Progenitor cell of endocrine pancreas (in vitro differentiated cells): ENCODE data around the gene C20orf204. TPM values are rescaled to one million over a fixed set of nuclear protein-coding genes. Genes with fewer than 3 reads are reported as not detected.
A peak's percentile ranks its signal among the peaks of the same experiment; 100 is the strongest.

Experiments used
- DNase-seq: peaks from one replicate; pipeline ENCODE4 v3.0.0; 2021; ENCODE audit warnings: low spot score; ENCODE audit not compliant: unreplicated experiment
- H3K27ac Mint-ChIP-seq: 2 replicates; pipeline ENCODE4 v1.8.0; 2021; ENCODE audit warnings: mild to moderate bottlenecking, moderate library complexity, mixed read lengths
- H3K27me3 Mint-ChIP-seq: 2 replicates; pipeline ENCODE4 v1.8.0; 2021; ENCODE audit warnings: mixed read lengths
- H3K36me3 Mint-ChIP-seq: 2 replicates; pipeline ENCODE4 v1.8.0; 2022; ENCODE audit warnings: mixed read lengths; ENCODE audit not compliant: insufficient read depth
- H3K4me1 Mint-ChIP-seq: 2 replicates; pipeline ENCODE4 v1.8.0; 2021; ENCODE audit warnings: low read depth, mixed read lengths
- H3K4me3 Mint-ChIP-seq: 2 replicates; pipeline ENCODE4 v1.8.0; 2021; ENCODE audit warnings: low read depth, mild to moderate bottlenecking, moderate library complexity, mixed read lengths
- H3K9me3 Mint-ChIP-seq: 2 replicates; pipeline ENCODE4 v1.8.0; 2021; ENCODE audit warnings: low read depth, mixed read lengths
- CTCF ChIP-seq: fragments of 200-600 bp; sonication (generic); IDR thresholded peaks from one replicate; pipeline ENCODE4 v1.5.0; 2021; ENCODE audit warnings: antibody characterized with exemption, mild to moderate bottlenecking; ENCODE audit not compliant: unreplicated experiment
- total RNA-seq: library from RNA; stranded (reverse); gene quantifications from 2 replicates; pipeline ENCODE4 v1.2.1, GENCODE V29; 2021

The C20orf204 gene
- total RNA-seq, 1 donor from 2014 or later: 3.3 TPM

- no peak for TF ChIP-seq CTCF
- H3K4me1 Mint-ChIP-seq: peaks cover 9% of the 10 kb centered on the region
- H3K4me3 Mint-ChIP-seq: no peak overlapping the region
- H3K36me3 Mint-ChIP-seq: no peaks in the 10 kb centered on the region
- H3K9me3 Mint-ChIP-seq: no peaks in the 10 kb centered on the region
- H3K27ac Mint-ChIP-seq: no peak overlapping the region
- H3K27me3 Mint-ChIP-seq: no peaks in the 10 kb centered on the region
- DNase-seq: no peak
These were observed 31.8 kb downstream of the C20orf204 start for GRCh38 chr20:64067733-64068307.

GRCh38 chr20:64068386-64069208 lies 32.6 kb downstream of the C20orf204 start:
- peaks cover 9% of the 10 kb centered on the region for H3K4me1 Mint-ChIP-seq
- H3K27ac Mint-ChIP-seq: no peak overlapping the region
- H3K27me3 Mint-ChIP-seq: no peaks in the 10 kb centered on the region
- DNase-seq: no peak
- TF ChIP-seq CTCF: no peak
- H3K9me3 Mint-ChIP-seq: no peaks in the 10 kb centered on the region
- H3K4me3 Mint-ChIP-seq: no peak overlapping the region
- no peaks in the 10 kb centered on the region for H3K36me3 Mint-ChIP-seq

GRCh38 chr20:64069209-64069613 lies 33.2 kb downstream of the C20orf204 start:
- Mint-ChIP-seq H3K36me3 (no peaks in the 10 kb centered on the region), H3K9me3 (no peaks in the 10 kb centered on the region), H3K27me3 (no peaks in the 10 kb centered on the region), H3K27ac (no peak overlapping the region), H3K4me3 (no peak overlapping the region), H3K4me1 (peaks cover 3% of the 10 kb centered on the region)
- TF ChIP-seq CTCF: no peak
- DNase-seq: no peak

- Mint-ChIP-seq H3K36me3 (no peaks in the 10 kb centered on the region), H3K4me3 (no peak overlapping the region), H3K27me3 (no peaks in the 10 kb centered on the region), H3K9me3 (no peaks in the 10 kb centered on the region), H3K4me1 (peaks cover 2% of the 10 kb centered on the region), H3K27ac (no peak overlapping the region)
- peak; percentile 66 for DNase-seq
- TF ChIP-seq CTCF: peak; percentile 89
These were observed 33.7 kb downstream of the C20orf204 start for GRCh38 chr20:64069614-64070243.

- no peak overlapping the region for H3K27ac Mint-ChIP-seq
- no peak for TF ChIP-seq CTCF
These were observed 34.4 kb downstream of the C20orf204 start for GRCh38 chr20:64070244-64070993.

More at GRCh38 chr20:64070244-64070993, 34.4 kb downstream of the C20orf204 start:
- Mint-ChIP-seq H3K9me3 (no peaks in the 10 kb centered on the region), H3K27me3 (no peaks in the 10 kb centered on the region), H3K4me3 (no peak overlapping the region), H3K36me3 (no peaks in the 10 kb centered on the region), H3K4me1 (no peaks in the 10 kb centered on the region)
- no peak for DNase-seq
